GM23248 (cell line): Measurements from ENCODE around the gene MCHR2.

Source experiments
- EZH2 ChIP-seq: fragments of 200-600 bp; sonication (generic); IDR thresholded peaks from 2 replicates; pipeline ENCODE4 v1.6.1; 2018; ENCODE audit warnings: antibody characterized with exemption, mild to moderate bottlenecking; ENCODE audit not compliant: insufficient read depth, poor library complexity, severe bottlenecking
- EZH2phosphoT487 ChIP-seq: fragments of 200-600 bp; sonication (generic); IDR thresholded peaks from 2 replicates; pipeline ENCODE4 v1.6.1; 2018; ENCODE audit warnings: antibody characterized with exemption, moderate library complexity, mild to moderate bottlenecking, low read depth; ENCODE audit not compliant: insufficient read depth

- TF ChIP-seq EZH2 (no peak), EZH2phosphoT487 (no peak)
These were observed 114.6 kb downstream of the MCHR2 start for GRCh38 chr6:99879431-99879830.
